ENCODE results near the gene USP14. TPM values are rescaled to one million over a fixed set of nuclear protein-coding genes. Genes with fewer than 3 reads are reported as not detected.

USP14 gene
- total and polyA plus RNA-seq, 5 donors from 2014 or later, result 35.5 to 48.7 (median 42.9) TPM

- ATAC-seq (ENCODE audit: low read depth in 2 of 2), result no peak
- Mint-ChIP-seq H3K27ac (no peak overlapping the region), H3K9me3 (peaks cover 0 to 2% (median 0%) of the 10 kb centered on the region in 7 donors), H3K4me3 (no peak overlapping the region), H3K27me3 (no peaks in the 10 kb centered on the region), H3K36me3 (peaks cover 27% of the 10 kb centered on the region), H3K4me1 (peaks cover 0 to 29% (median 5%) of the 10 kb centered on the region in 4 donors)
- Histone ChIP-seq H3K27ac (ENCODE audit: insufficient read depth, low read length, poor library complexity, severe bottlenecking) (no peak overlapping the region), H3K9me3 (ENCODE audit: control insufficient read depth in 2 of 2, low read length in 2 of 2) (no peaks in the 10 kb centered on the region), H3K4me1 (ENCODE audit: control insufficient read depth, insufficient read depth, low read length, poor library complexity, severe bottlenecking) (no peaks in the 10 kb centered on the region), H3K36me3 (ENCODE audit: control insufficient read depth, insufficient read depth, low read length) (peaks cover 11% of the 10 kb centered on the region), H3K27me3 (ENCODE audit: control insufficient read depth, insufficient read depth, low read length) (no peaks in the 10 kb centered on the region), H3K4me3 (ENCODE audit: low read depth, low read length) (no peak overlapping the region)
- no peak for DNase-seq
Observed at GRCh38 chr18:231563-231962, 73.2 kb downstream of the USP14 start.

DNA sequence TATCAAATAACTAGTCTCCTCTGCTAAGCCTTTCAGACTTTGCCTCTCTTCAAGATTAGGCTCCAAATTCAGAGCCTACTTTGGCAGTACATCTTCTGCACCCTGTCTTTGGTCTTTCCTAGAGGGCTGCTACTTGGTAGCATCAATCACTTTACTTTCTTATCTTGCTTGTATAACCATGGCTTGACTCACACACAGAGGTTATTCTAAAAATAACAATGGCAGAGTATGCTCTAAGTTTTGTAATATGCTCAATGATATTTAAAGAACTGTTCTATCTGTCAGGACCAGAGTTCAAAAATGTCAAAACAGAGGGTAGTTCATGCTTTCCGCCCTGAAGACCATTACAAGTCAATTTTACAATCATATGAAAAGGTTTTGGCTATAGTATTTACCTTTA lies 81.8 kb downstream of the USP14 start:
- Mint-ChIP-seq H3K27ac (peak overlapping the region in 1 of 3 donors; percentile 9), H3K9me3 (no peaks in the 10 kb centered on the region), H3K27me3 (no peaks in the 10 kb centered on the region), H3K4me3 (no peak overlapping the region), H3K4me1 (peaks cover 0 to 18% (median 3%) of the 10 kb centered on the region in 4 donors), H3K36me3 (peaks cover 28% of the 10 kb centered on the region)
- H3K27me3 ChIP-seq (ENCODE audit: control insufficient read depth, insufficient read depth, low read length), result no peaks in the 10 kb centered on the region
- no peaks in the 10 kb centered on the region for H3K9me3 ChIP-seq (ENCODE audit: control insufficient read depth in 2 of 2, low read length in 2 of 2)
- H3K4me3 ChIP-seq (ENCODE audit: low read depth, low read length), result no peak overlapping the region
- no peak overlapping the region for H3K27ac ChIP-seq (ENCODE audit: insufficient read depth, low read length, poor library complexity, severe bottlenecking)
- peaks cover 6% of the 10 kb centered on the region for H3K36me3 ChIP-seq (ENCODE audit: control insufficient read depth, insufficient read depth, low read length)
- ATAC-seq (ENCODE audit: low read depth in 2 of 2) (no peak), DNase-seq (no peak)
- H3K4me1 ChIP-seq (ENCODE audit: control insufficient read depth, insufficient read depth, low read length, poor library complexity, severe bottlenecking), result no peaks in the 10 kb centered on the region

- H3K27ac ChIP-seq (ENCODE audit: insufficient read depth, low read length, poor library complexity, severe bottlenecking), result no peak overlapping the region
- ATAC-seq (ENCODE audit: low read depth in 2 of 2) (no peak), DNase-seq (no peak)
- H3K9me3 ChIP-seq (ENCODE audit: control insufficient read depth in 2 of 2, low read length in 2 of 2), result no peaks in the 10 kb centered on the region
- peaks cover 37% of the 10 kb centered on the region for H3K36me3 ChIP-seq (ENCODE audit: control insufficient read depth, insufficient read depth, low read length)
- H3K4me1 ChIP-seq (ENCODE audit: control insufficient read depth, insufficient read depth, low read length, poor library complexity, severe bottlenecking), result no peaks in the 10 kb centered on the region
- H3K27me3 ChIP-seq (ENCODE audit: control insufficient read depth, insufficient read depth, low read length), result no peaks in the 10 kb centered on the region
- Mint-ChIP-seq H3K36me3 (peaks cover 49% of the 10 kb centered on the region), H3K9me3 (no peaks in the 10 kb centered on the region), H3K4me1 (peaks cover 0 to 7% (median 3%) of the 10 kb centered on the region in 4 donors), H3K27me3 (no peaks in the 10 kb centered on the region), H3K27ac (peak overlapping the region in 1 of 3 donors; percentile 48), H3K4me3 (no peak overlapping the region)
- no peak overlapping the region for H3K4me3 ChIP-seq (ENCODE audit: low read depth, low read length)
Observed at GRCh38 chr18:245282-245847, 87.0 kb downstream of the USP14 start.

DNA sequence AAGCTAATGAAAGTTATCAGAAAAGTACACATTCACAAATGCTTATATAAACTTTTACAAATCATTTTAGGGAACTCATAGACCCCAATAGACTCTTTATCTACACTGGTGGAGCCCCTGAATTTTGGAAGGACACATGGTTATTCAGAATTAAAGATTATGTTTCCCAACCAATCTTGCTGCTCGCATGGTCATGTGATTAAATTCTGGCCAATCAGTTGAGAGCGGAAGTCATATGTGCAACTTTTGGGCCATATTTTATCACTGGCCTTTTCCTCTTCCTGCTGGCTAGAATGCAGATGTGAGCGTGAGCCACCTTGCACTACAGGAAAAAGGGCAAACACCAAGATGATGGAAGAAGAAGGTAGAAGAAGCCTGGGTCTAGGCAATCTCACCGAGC lies 89.7 kb downstream of the USP14 start:
- Histone ChIP-seq H3K9me3 (ENCODE audit: control insufficient read depth in 2 of 2, low read length in 2 of 2) (no peaks in the 10 kb centered on the region), H3K4me1 (ENCODE audit: control insufficient read depth, insufficient read depth, low read length, poor library complexity, severe bottlenecking) (no peaks in the 10 kb centered on the region), H3K4me3 (ENCODE audit: low read depth, low read length) (no peak overlapping the region), H3K27ac (ENCODE audit: insufficient read depth, low read length, poor library complexity, severe bottlenecking) (no peak overlapping the region), H3K27me3 (ENCODE audit: control insufficient read depth, insufficient read depth, low read length) (no peaks in the 10 kb centered on the region), H3K36me3 (ENCODE audit: control insufficient read depth, insufficient read depth, low read length) (peaks cover 64% of the 10 kb centered on the region)
- Mint-ChIP-seq H3K27ac (no peak overlapping the region), H3K27me3 (no peaks in the 10 kb centered on the region), H3K9me3 (no peaks in the 10 kb centered on the region), H3K36me3 (peaks cover 51% of the 10 kb centered on the region), H3K4me3 (no peak overlapping the region), H3K4me1 (peaks cover 0 to 7% (median 2%) of the 10 kb centered on the region in 4 donors)
- DNase-seq, result no peak
- no peak for ATAC-seq (ENCODE audit: low read depth in 2 of 2)

DNA sequence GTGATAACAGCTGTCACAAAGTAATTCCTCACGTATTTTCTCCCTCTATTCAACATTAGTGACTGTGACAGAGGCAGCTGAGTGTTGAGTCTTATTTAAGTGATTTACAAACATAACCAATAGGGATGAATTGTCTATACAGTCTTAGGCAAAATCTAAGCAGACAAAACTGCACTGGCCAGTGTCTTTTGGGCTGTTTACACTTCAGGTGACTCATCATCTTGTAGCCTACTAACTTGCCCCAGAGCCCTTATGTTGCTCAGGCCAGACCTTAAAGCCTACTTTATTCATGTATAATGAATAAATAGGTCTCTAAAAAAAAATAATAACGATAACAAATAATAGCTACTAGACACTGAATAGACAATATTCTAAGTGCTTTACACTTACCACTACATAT lies 92.3 kb downstream of the USP14 start:
- peaks cover 47% of the 10 kb centered on the region for H3K36me3 Mint-ChIP-seq
- no peak for ATAC-seq (ENCODE audit: low read depth in 2 of 2)
- H3K36me3 ChIP-seq (ENCODE audit: control insufficient read depth, insufficient read depth, low read length), result peaks cover 80% of the 10 kb centered on the region

GRCh38 chr18:251572-251971 lies 93.2 kb downstream of the USP14 start:
- ATAC-seq (ENCODE audit: low read depth in 2 of 2) (no peak), DNase-seq (no peak)
- Histone ChIP-seq H3K27ac (ENCODE audit: insufficient read depth, low read length, poor library complexity, severe bottlenecking) (no peak overlapping the region), H3K4me3 (ENCODE audit: low read depth, low read length) (no peak overlapping the region), H3K36me3 (ENCODE audit: control insufficient read depth, insufficient read depth, low read length) (peaks cover 79% of the 10 kb centered on the region), H3K27me3 (ENCODE audit: control insufficient read depth, insufficient read depth, low read length) (no peaks in the 10 kb centered on the region), H3K9me3 (ENCODE audit: control insufficient read depth in 2 of 2, low read length in 2 of 2) (no peaks in the 10 kb centered on the region), H3K4me1 (ENCODE audit: control insufficient read depth, insufficient read depth, low read length, poor library complexity, severe bottlenecking) (no peaks in the 10 kb centered on the region)
- Mint-ChIP-seq H3K9me3 (no peaks in the 10 kb centered on the region), H3K36me3 (peaks cover 49% of the 10 kb centered on the region), H3K4me1 (peaks cover 0 to 7% (median 2%) of the 10 kb centered on the region in 4 donors), H3K27ac (no peak overlapping the region), H3K4me3 (no peak overlapping the region), H3K27me3 (no peaks in the 10 kb centered on the region)

More for the DNA sequence above, 92.3 kb downstream of the USP14 start:
- Histone ChIP-seq H3K4me3 (ENCODE audit: low read depth, low read length) (no peak overlapping the region), H3K4me1 (ENCODE audit: control insufficient read depth, insufficient read depth, low read length, poor library complexity, severe bottlenecking) (no peaks in the 10 kb centered on the region), H3K27me3 (ENCODE audit: control insufficient read depth, insufficient read depth, low read length) (no peaks in the 10 kb centered on the region), H3K9me3 (ENCODE audit: control insufficient read depth in 2 of 2, low read length in 2 of 2) (no peaks in the 10 kb centered on the region), H3K27ac (ENCODE audit: insufficient read depth, low read length, poor library complexity, severe bottlenecking) (no peak overlapping the region)
- H3K4me1 Mint-ChIP-seq, result peaks cover 0 to 7% (median 2%) of the 10 kb centered on the region in 4 donors
- no peak overlapping the region for H3K4me3 Mint-ChIP-seq
- no peak overlapping the region for H3K27ac Mint-ChIP-seq
- no peaks in the 10 kb centered on the region for H3K27me3 Mint-ChIP-seq
- no peaks in the 10 kb centered on the region for H3K9me3 Mint-ChIP-seq
- DNase-seq, result no peak

- Histone ChIP-seq H3K27ac (ENCODE audit: insufficient read depth, low read length, poor library complexity, severe bottlenecking) (no peak overlapping the region), H3K36me3 (ENCODE audit: control insufficient read depth, insufficient read depth, low read length) (peaks cover 79% of the 10 kb centered on the region), H3K4me3 (ENCODE audit: low read depth, low read length) (no peak overlapping the region), H3K4me1 (ENCODE audit: control insufficient read depth, insufficient read depth, low read length, poor library complexity, severe bottlenecking) (no peaks in the 10 kb centered on the region), H3K9me3 (ENCODE audit: control insufficient read depth in 2 of 2, low read length in 2 of 2) (no peaks in the 10 kb centered on the region), H3K27me3 (ENCODE audit: control insufficient read depth, insufficient read depth, low read length) (no peaks in the 10 kb centered on the region)
- DNase-seq (no peak), ATAC-seq (ENCODE audit: low read depth in 2 of 2) (no peak)
- no peak overlapping the region for H3K27ac Mint-ChIP-seq
- H3K36me3 Mint-ChIP-seq, result peaks cover 61% of the 10 kb centered on the region
- H3K4me1 Mint-ChIP-seq, result peaks cover 0 to 8% (median 3%) of the 10 kb centered on the region in 4 donors
- no peaks in the 10 kb centered on the region for H3K27me3 Mint-ChIP-seq
- no peak overlapping the region for H3K4me3 Mint-ChIP-seq
- no peaks in the 10 kb centered on the region for H3K9me3 Mint-ChIP-seq
Observed at GRCh38 chr18:253121-253520, 94.8 kb downstream of the USP14 start.

DNA sequence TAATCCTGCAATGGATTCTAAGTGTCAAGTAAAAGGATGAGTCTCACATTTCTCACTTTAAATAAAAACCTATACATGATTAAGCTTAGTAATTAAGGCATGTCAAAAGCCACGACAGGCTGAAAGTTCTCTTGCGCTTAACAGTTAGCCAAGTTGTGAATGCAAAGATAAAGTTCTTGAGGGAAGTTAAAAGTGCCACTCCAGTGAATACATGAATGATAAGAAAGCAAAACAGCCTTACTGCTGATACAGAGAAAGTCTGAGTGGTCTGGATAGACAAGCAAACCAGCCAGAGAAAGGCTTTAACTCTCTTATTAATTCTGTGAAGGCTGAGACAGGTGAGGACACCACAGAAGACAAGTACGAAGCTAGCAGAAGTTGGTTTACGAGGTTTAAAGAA lies 96.8 kb downstream of the USP14 start:
- H3K27ac ChIP-seq (ENCODE audit: insufficient read depth, low read length, poor library complexity, severe bottlenecking), result no peak overlapping the region
- ATAC-seq (ENCODE audit: low read depth in 2 of 2) (no peak), DNase-seq (no peak)
- no peak overlapping the region for H3K4me3 ChIP-seq (ENCODE audit: low read depth, low read length)
- H3K4me1 ChIP-seq (ENCODE audit: control insufficient read depth, insufficient read depth, low read length, poor library complexity, severe bottlenecking), result no peaks in the 10 kb centered on the region
- no peaks in the 10 kb centered on the region for H3K27me3 ChIP-seq (ENCODE audit: control insufficient read depth, insufficient read depth, low read length)
- H3K9me3 ChIP-seq (ENCODE audit: control insufficient read depth in 2 of 2, low read length in 2 of 2), result no peaks in the 10 kb centered on the region
- peaks cover 58% of the 10 kb centered on the region for H3K36me3 Mint-ChIP-seq
- peaks cover 0 to 8% (median 5%) of the 10 kb centered on the region in 4 donors for H3K4me1 Mint-ChIP-seq
- no peaks in the 10 kb centered on the region for H3K9me3 Mint-ChIP-seq
- peaks cover 93% of the 10 kb centered on the region for H3K36me3 ChIP-seq (ENCODE audit: control insufficient read depth, insufficient read depth, low read length)
- H3K27ac Mint-ChIP-seq, result no peak overlapping the region
- H3K4me3 Mint-ChIP-seq, result no peak overlapping the region
- no peaks in the 10 kb centered on the region for H3K27me3 Mint-ChIP-seq
